ENCODE results near the gene NANP. TPM values are rescaled to one million over a fixed set of nuclear protein-coding genes. Genes with fewer than 3 reads are reported as not detected.

The NANP gene
- total RNA-seq: 1 to 10 TPM; 6.9 to 9.0 TPM

- TF ChIP-seq, protein P1, sequence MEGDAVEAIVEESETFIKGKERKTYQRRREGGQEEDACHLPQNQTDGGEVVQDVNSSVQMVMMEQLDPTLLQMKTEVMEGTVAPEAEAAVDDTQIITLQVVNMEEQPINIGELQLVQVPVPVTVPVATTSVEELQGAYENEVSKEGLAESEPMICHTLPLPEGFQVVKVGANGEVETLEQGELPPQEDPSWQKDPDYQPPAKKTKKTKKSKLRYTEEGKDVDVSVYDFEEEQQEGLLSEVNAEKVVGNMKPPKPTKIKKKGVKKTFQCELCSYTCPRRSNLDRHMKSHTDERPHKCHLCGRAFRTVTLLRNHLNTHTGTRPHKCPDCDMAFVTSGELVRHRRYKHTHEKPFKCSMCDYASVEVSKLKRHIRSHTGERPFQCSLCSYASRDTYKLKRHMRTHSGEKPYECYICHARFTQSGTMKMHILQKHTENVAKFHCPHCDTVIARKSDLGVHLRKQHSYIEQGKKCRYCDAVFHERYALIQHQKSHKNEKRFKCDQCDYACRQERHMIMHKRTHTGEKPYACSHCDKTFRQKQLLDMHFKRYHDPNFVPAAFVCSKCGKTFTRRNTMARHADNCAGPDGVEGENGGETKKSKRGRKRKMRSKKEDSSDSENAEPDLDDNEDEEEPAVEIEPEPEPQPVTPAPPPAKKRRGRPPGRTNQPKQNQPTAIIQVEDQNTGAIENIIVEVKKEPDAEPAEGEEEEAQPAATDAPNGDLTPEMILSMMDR (IDR thresholded peaks at IDR 0.05): no peak
- ATAC-seq (ENCODE audit: insufficient number of reproducible peaks, low FRiP score, low read depth) (peak; percentile 98), DNase-seq (ENCODE audit: low spot score) (peak; percentile 94)
- Histone ChIP-seq H3K9me3 (no peaks in the 10 kb centered on the region), H3K4me1 (ENCODE audit: control insufficient read depth in 1 of 2, low read depth in 2 of 2) (peaks cover 6 to 19% of the 10 kb centered on the region in 2 donors), H3K36me3 (no peaks in the 10 kb centered on the region), H3K27me3 (replicated peaks; ENCODE audit: insufficient read depth) (no peaks in the 10 kb centered on the region), H3K27ac (peak within 1 kb of the TSS; percentile 95 to 96), H3K4me3 (peak within 1 kb of the TSS; percentile 98)
These were observed at the start of gene NANP for GRCh38 chr20:25623736-25624499. Gene NANP (minus strand): TSS chr20:25624014. CDS start chr20:25623948, 66 bp downstream.

DNA sequence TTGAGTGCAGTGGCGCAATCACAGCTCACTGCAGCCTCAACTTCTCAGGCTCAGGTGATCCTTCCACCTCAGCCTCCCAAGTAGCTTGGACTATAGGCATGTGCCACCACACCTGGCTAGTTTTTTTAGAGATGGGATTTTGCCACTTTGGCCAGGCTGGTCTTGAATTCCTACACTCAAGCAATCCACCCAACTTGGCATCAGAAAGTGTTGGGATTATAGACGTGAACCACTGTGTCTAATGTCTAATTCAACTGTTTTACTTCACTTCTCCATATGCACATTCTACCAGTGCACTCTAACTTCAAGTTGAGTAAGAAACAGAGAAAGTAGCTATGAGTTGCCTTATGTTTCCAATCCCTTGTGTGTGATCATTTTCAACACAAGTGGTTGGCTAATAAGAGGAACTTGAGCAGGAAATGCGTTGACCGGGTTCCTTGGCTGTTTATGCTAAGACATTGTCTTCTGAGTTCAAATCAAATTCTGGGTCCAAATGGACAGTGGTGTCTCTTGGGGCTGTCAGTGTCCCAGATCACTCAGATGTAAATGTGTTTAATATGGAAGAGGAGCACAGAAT lies 48.9 kb upstream of the NANP start:
- H3K27ac ChIP-seq: no peak overlapping the region
- H3K27me3 ChIP-seq (replicated peaks; ENCODE audit: insufficient read depth): no peaks in the 10 kb centered on the region
- H3K36me3 ChIP-seq: peaks cover 33% of the 10 kb centered on the region
- no peaks in the 10 kb centered on the region for H3K4me1 ChIP-seq (ENCODE audit: control insufficient read depth in 1 of 2, low read depth in 2 of 2)
- TF ChIP-seq, protein P1 (IDR thresholded peaks at IDR 0.05): no peak
- ATAC-seq (ENCODE audit: insufficient number of reproducible peaks, low FRiP score, low read depth) (no peak), DNase-seq (ENCODE audit: low spot score) (no peak)
- H3K4me3 ChIP-seq: no peak overlapping the region
- no peaks in the 10 kb centered on the region for H3K9me3 ChIP-seq

- no peak overlapping the region for H3K27ac ChIP-seq
- H3K4me1 ChIP-seq (ENCODE audit: control insufficient read depth in 1 of 2, low read depth in 2 of 2): no peaks in the 10 kb centered on the region
- TF ChIP-seq, protein P1 (IDR thresholded peaks at IDR 0.05): no peak
- H3K36me3 ChIP-seq: peaks cover 13% of the 10 kb centered on the region
- ATAC-seq (ENCODE audit: insufficient number of reproducible peaks, low FRiP score, low read depth): no peak
- no peak for DNase-seq (ENCODE audit: low spot score)
- no peaks in the 10 kb centered on the region for H3K9me3 ChIP-seq
- no peak overlapping the region for H3K4me3 ChIP-seq
- H3K27me3 ChIP-seq (replicated peaks; ENCODE audit: insufficient read depth): no peaks in the 10 kb centered on the region
These were observed 46.1 kb upstream of the NANP start for GRCh38 chr20:25669826-25670422.

DNA sequence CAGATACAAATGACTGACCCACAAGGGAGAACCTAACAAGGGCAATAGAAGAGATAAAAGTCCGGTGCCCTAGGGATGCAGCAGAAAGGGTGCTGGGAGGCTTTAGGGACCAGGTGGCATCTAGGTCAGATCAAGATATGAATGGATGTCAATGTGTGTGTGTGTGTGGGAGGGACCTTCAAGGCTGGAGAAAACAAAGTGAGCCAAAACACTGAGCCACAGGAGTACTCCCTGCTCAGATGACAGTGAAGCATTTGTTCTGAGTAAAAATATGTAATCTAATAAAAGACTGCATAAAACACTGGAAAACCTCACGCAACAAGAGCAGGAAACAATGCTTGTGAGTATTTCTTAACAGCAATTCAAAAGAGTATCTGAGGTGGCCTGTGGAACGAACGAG lies 44.6 kb upstream of the NANP start:
- Histone ChIP-seq H3K27ac (no peak overlapping the region), H3K4me3 (no peak overlapping the region), H3K36me3 (no peaks in the 10 kb centered on the region), H3K27me3 (replicated peaks; ENCODE audit: insufficient read depth) (no peaks in the 10 kb centered on the region), H3K4me1 (ENCODE audit: control insufficient read depth in 1 of 2, low read depth in 2 of 2) (no peaks in the 10 kb centered on the region), H3K9me3 (no peaks in the 10 kb centered on the region)
- ATAC-seq (ENCODE audit: insufficient number of reproducible peaks, low FRiP score, low read depth) (no peak), DNase-seq (ENCODE audit: low spot score) (no peak)
- TF ChIP-seq, protein P1 (IDR thresholded peaks at IDR 0.05): no peak

DNA sequence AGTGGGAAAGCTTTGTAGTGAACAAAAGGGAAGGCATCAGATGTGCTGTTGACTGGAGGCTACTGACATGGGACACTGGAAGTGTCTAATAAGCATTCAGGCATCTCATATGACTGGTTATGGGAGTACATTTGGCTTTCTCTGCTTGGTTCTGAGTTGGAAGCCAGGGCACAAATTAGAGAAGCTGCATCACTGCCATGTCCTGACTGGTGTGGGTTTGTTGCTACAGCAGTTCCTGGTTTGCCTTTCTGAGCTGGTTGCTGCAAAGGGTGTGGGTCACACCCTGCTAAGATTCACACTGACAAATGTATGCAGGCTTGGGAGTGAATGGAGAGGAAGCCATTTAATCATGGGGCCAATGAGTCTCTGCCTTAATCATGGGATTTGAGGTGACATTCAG lies 36.2 kb upstream of the NANP start:
- H3K9me3 ChIP-seq: no peaks in the 10 kb centered on the region
- no peak for DNase-seq (ENCODE audit: low spot score)
- no peaks in the 10 kb centered on the region for H3K27me3 ChIP-seq (replicated peaks; ENCODE audit: insufficient read depth)
- no peak overlapping the region for H3K27ac ChIP-seq
- H3K4me3 ChIP-seq: no peak overlapping the region
- no peak for ATAC-seq (ENCODE audit: insufficient number of reproducible peaks, low FRiP score, low read depth)
- TF ChIP-seq, protein P1 (IDR thresholded peaks at IDR 0.05): no peak
- H3K4me1 ChIP-seq (ENCODE audit: control insufficient read depth in 1 of 2, low read depth in 2 of 2): no peaks in the 10 kb centered on the region
- H3K36me3 ChIP-seq: no peaks in the 10 kb centered on the region
